Heart right ventricle (tissue), 16 donors: ENCODE results near the gene MIGA2. TPM values are rescaled to one million over a fixed set of nuclear protein-coding genes. Genes with fewer than 3 reads are reported as not detected.

Experiments used
- ATAC-seq, 8 donors: fragments of 200-7000 bp; cut with Tn5 transposase; one replicate each; pipeline ENCODE4 v1.9.1; 2020; ENCODE audit warnings: mild to moderate bottlenecking in 8 of 8, moderate library complexity in 8 of 8, moderate number of reproducible peaks in 1 of 8
- DNase-seq, 2 donors: peaks; one replicate each; pipeline ENCODE4 v3.0.0-alpha.2; 2020
- H3K27ac ChIP-seq, 10 donors: fragments of 200-600 bp; sonication (generic) in 2 of 10; one replicate each; pipeline versions ENCODE4 v1.5.0 to v1.8.0; 2020 to 2022; ENCODE audit warnings: mild to moderate bottlenecking in 3 of 10
- H3K27me3 ChIP-seq, 7 donors: fragments of 200-600 bp; one replicate each; pipeline ENCODE4 v1.8.0; 2021 to 2022; ENCODE audit warnings: mild to moderate bottlenecking in 2 of 7
- H3K36me3 ChIP-seq, 9 donors: fragments of 200-600 bp; sonication (generic) in 1 of 9; one replicate each; pipeline versions ENCODE4 v1.5.0 to v1.8.0; 2020 to 2022; ENCODE audit warnings: mild to moderate bottlenecking in 2 of 9
- H3K4me1 ChIP-seq, 9 donors: fragments of 200-600 bp; sonication (generic) in 1 of 9; one replicate each; pipeline versions ENCODE4 v1.5.0 to v1.8.0; 2020 to 2022; ENCODE audit warnings: mild to moderate bottlenecking in 4 of 9
- H3K4me3 ChIP-seq, 10 donors: fragments of 200-600 bp; sonication (generic) in 2 of 10; one replicate each; pipeline versions ENCODE4 v1.5.0 to v1.8.0; 2020 to 2022; ENCODE audit warnings: mild to moderate bottlenecking in 7 of 10, moderate library complexity in 2 of 10
- H3K9me3 ChIP-seq, 11 donors: fragments of 200-600 bp in 10 of 11; sonication (generic) in 2 of 11; one replicate each; pipeline versions ENCODE4 v1.5.0 to v1.8.0; 2013 to 2022; ENCODE audit warnings: mild to moderate bottlenecking in 2 of 11, control low read depth in 1 of 11, moderate library complexity in 1 of 11
- WGBS, 2 donors: extraction: QIAGEN DNeasy Blood & Tissue Kit; methylation state at CpG; one replicate each; pipeline ENCODE4 v1.1.7; 2013; ENCODE audit warnings: inconsistent platforms in 1 of 2; 5-methylcytosine and 5-hydroxymethylcytosine counted together
- intact Hi-C, 10 donors: fragments of 100-400 bp; cut with DNase I; formaldehyde crosslinking; loops; one replicate each; pipeline versions ENCODE4 v1.11.1 to v1.14.2; 2022
- polyA plus RNA-seq, 2 donors: library from polyadenylated mRNA; stranded (reverse); fragments of 200-250 nt; gene quantifications; one replicate each; pipeline ENCODE4 v1.2.3, GENCODE V29; 2013
- total RNA-seq, 10 donors: library from RNA; stranded (reverse); fragmentation: NEBNext Ultra II Directional in 3 of 10; extraction: Animal tissue kit (Norgen Biotek cat#: 25700) in 3 of 10; gene quantifications; one replicate each; pipeline versions ENCODE4 v1.2.1 to v1.2.4, GENCODE V29; 2021 to 2023
- TF ChIP-seq, protein P1 (sequence below), 9 donors: fragments of 200-600 bp; sonication (generic) in 2 of 9; IDR thresholded peaks; one replicate each; pipeline versions ENCODE4 v1.5.0 to v1.8.0; 2021 to 2022; ENCODE audit warnings: antibody characterized with exemption in 9 of 9, mild to moderate bottlenecking in 5 of 9, moderate library complexity in 1 of 9
- donor health status: Arrhythmogenic right ventricular cardiomyopathy.
- donor health status: ischemic (EF 13 %, LVEDD 7.1; RV severe dilation, severe dysfunction).
- donor health status: healthy with polysubstance abuse.
- donor health status: DM: no; HTN: yes; CAD: no.
- donor health status: DM: no; HTN: no; CAD: no.
- donor health status: ischemic (EF 25% LVEDD 6.9; RV normal size, moderate dysfunction).
- donor health status: ischemic (EF 25% LVEDD 5.7; RV mildly dilated, moderate dysfunction).
- donor health status: healthy.
- donor health status: DM: yes; HTN: yes; CAD: no.
- donor health status: Ischemic cardiomyopathy.
- donor health status: ischemic (EF 35%, LVEDD 5.7; RV mildly dilated, moderate dysfunction).
- donor health status: nonischemic (EF 11% LVEDD 7.7; RV severe dilation, severe dysfunction).
- donor health status: DM: yes; HTN: yes; CAD: no.
- donor health status: PGD.
- donor health status: ischemic (EF 29% LVEDD 5.4; RV normal size, mild dysfunction).
- donor health status: nonischemic (EF 23%, LVEDD 6.1; RV moderate dilation, normal function).

The MIGA2 gene
- total and polyA plus RNA-seq, 12 donors, result 30.4 to 46.0 (median 35.9) TPM

DNA sequence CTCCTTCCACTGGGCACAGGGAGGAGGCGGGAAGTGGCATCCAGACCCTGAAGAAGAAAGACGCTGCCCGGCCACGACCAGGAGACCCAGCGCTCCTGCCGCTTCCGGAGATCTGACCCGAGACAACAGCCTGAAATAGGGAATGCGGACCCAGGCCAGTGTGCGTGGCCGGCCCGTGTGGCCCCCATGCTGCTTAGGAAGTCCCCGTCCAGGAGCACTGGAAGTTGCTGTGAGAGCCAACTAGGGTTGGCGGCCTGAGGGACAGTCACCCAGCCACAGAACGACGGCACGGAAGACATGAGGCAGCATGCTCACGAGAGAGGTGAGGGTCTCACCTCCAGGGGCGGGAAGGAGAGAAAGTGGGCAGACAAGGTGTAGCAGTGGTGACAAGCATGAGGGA lies 25.3 kb upstream of the MIGA2 start:
- DNase-seq, result no peak
- Histone ChIP-seq H3K9me3 (no peaks in the 10 kb centered on the region), H3K36me3 (peaks cover 0 to 99% (median 39%) of the 10 kb centered on the region in 9 donors), H3K4me1 (peaks cover 0 to 24% (median 15%) of the 10 kb centered on the region in 9 donors), H3K27me3 (no peaks in the 10 kb centered on the region), H3K27ac (no peak overlapping the region), H3K4me3 (no peak overlapping the region)
- no peak for ATAC-seq
- TF ChIP-seq, protein P1, sequence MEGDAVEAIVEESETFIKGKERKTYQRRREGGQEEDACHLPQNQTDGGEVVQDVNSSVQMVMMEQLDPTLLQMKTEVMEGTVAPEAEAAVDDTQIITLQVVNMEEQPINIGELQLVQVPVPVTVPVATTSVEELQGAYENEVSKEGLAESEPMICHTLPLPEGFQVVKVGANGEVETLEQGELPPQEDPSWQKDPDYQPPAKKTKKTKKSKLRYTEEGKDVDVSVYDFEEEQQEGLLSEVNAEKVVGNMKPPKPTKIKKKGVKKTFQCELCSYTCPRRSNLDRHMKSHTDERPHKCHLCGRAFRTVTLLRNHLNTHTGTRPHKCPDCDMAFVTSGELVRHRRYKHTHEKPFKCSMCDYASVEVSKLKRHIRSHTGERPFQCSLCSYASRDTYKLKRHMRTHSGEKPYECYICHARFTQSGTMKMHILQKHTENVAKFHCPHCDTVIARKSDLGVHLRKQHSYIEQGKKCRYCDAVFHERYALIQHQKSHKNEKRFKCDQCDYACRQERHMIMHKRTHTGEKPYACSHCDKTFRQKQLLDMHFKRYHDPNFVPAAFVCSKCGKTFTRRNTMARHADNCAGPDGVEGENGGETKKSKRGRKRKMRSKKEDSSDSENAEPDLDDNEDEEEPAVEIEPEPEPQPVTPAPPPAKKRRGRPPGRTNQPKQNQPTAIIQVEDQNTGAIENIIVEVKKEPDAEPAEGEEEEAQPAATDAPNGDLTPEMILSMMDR (IDR thresholded peaks at IDR 0.05), result no peak
- intact Hi-C loops, result loop anchor here in 1 of 10 donors (10.0 kb wide), 1 partner anchor 166 kb away; no protein-coding TSS in a partner anchor
- WGBS, 2 donors, result 95 to 96% methylated on average over 19 of the region's 19 CpGs

DNA sequence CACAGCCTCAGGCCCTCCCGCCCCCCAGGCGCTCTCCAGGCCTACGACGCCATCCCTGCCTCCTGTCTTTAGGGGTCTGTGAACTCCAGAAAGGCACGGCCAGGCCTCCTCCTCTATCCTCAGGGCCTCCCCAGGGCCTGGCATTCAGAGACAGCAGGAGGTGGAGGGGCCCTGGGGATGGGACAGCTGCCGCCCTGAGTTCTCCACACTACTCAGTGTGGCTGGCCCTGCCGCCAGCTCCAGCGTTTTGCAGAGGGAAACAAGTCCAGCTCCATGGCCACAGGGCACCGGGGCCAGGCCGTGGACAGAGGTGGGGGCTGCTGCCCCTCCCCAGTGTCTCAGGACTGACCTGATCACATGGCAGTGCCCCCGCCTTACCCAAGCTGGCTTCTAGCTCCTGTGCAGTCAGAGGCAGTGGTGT lies 24.7 kb upstream of the MIGA2 start:
- no peaks in the 10 kb centered on the region for H3K9me3 ChIP-seq
- DNase-seq, result no peak
- intact Hi-C loops, result loop anchor here in 1 of 10 donors (10.0 kb wide), 1 partner anchor 167 kb away; no protein-coding TSS in a partner anchor
- H3K27me3 ChIP-seq, result no peaks in the 10 kb centered on the region
- peaks cover 0 to 18% (median 9%) of the 10 kb centered on the region in 9 donors for H3K4me1 ChIP-seq
- ATAC-seq, result no peak
- peaks cover 0 to 94% (median 38%) of the 10 kb centered on the region in 9 donors for H3K36me3 ChIP-seq
- H3K27ac ChIP-seq, result no peak overlapping the region
- WGBS, 2 donors, result 87 to 91% methylated on average over 11 of the region's 11 CpGs
- H3K4me3 ChIP-seq, result no peak overlapping the region
- TF ChIP-seq, protein P1 (IDR thresholded peaks at IDR 0.05), result no peak

DNA sequence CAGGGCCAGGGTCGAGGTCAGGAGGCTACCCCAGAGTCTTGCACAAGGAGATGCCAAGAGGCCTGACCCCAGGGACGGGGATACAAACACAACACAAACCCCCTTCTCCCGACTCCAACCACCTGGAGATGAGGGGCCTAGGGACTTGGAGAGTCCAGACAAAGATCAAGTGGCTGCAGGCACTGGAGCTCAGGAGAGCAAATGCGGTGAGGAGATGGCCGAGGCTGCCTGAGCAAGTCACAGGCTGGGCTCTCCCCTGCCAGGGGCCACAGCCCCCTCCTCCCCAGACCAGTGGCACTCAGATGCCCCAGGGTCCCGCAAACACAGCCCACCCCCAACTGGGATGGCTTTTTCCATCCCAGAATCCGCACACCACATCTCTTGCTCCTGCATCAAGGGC lies 24.1 kb upstream of the MIGA2 start:
- no peak overlapping the region for H3K4me3 ChIP-seq
- intact Hi-C loops, result loop anchor here in 1 of 10 donors (10.0 kb wide), 1 partner anchor 168 kb away; no protein-coding TSS in a partner anchor
- 88 to 89% methylated on average over 7 of the region's 7 CpGs for WGBS, 2 donors
- H3K4me1 ChIP-seq, result peaks cover 0 to 12% (median 3%) of the 10 kb centered on the region in 9 donors
- TF ChIP-seq, protein P1 (IDR thresholded peaks at IDR 0.05), result no peak
- no peak for DNase-seq
- no peaks in the 10 kb centered on the region for H3K27me3 ChIP-seq
- H3K9me3 ChIP-seq, result no peaks in the 10 kb centered on the region
- H3K36me3 ChIP-seq, result peaks cover 0 to 94% (median 38%) of the 10 kb centered on the region in 9 donors
- no peak for ATAC-seq
- no peak overlapping the region for H3K27ac ChIP-seq

DNA sequence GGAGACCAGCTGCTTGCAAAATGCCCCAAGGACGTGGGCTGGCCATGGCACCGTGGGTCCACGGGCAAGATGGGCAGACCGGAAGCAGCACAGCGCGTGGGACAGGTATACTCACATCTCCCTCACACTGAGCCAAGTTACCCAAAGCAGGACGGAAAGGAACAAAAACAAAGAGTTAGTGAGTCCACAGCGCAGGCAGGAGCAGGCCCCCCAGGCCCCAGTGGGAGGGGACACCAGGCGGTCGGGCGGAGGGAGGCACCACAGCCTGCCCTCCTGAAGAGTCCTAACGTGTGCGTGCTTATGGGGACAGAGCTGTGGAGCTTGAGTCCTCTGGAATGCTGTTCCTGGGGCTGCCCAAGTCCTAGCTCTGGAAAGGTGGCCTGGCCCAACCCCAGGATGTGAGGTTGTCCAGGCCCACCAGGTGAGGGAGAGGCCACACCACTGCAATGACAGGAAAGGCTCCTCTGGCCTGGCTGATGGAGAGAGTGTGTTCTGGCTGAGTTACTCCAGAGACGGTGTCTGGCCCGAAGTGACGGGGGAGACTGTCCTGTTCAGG lies 23.5 kb upstream of the MIGA2 start:
- ATAC-seq, result no peak

More for the DNA sequence above, 23.5 kb upstream of the MIGA2 start:
- intact Hi-C loops, result loop anchor here in 1 of 10 donors (10.0 kb wide), 1 partner anchor 168 kb away; no protein-coding TSS in a partner anchor
- Histone ChIP-seq H3K27me3 (no peaks in the 10 kb centered on the region), H3K9me3 (no peaks in the 10 kb centered on the region), H3K4me1 (peaks cover 0 to 7% (median 0%) of the 10 kb centered on the region in 9 donors), H3K4me3 (no peak overlapping the region), H3K36me3 (peaks cover 0 to 92% (median 38%) of the 10 kb centered on the region in 9 donors), H3K27ac (no peak overlapping the region)
- no peak for DNase-seq
- TF ChIP-seq, protein P1 (IDR thresholded peaks at IDR 0.05), result no peak
- WGBS, 2 donors, result 96 to 98% methylated on average over 16 of the region's 16 CpGs
